ENCODE measurements around the gene PLET1. TPM values are rescaled to one million over a fixed set of nuclear protein-coding genes. Genes with fewer than 3 reads are reported as not detected.

PLET1 gene
- total RNA-seq, 2 experiments from 2014 or later: not detected

GRCh38 chr11:112231952-112232351, 28.7 kb downstream of the PLET1 start:
- CTCF ChIA-PET: interaction anchor here (1.0 to 4.5 kb wide), 3 partner anchors 11 to 48 kb away, joined by 3 to 25 read pairs (median 7); no protein-coding TSS in a partner anchor
- Mint-ChIP-seq H3K4me3 (no peak overlapping the region), H3K27me3 (ENCODE audit: low read depth) (no peaks in the 10 kb centered on the region), H3K27ac (no peak overlapping the region), H3K4me1 (ENCODE audit: low read depth) (peaks cover 16% of the 10 kb centered on the region), H3K9me3 (no peaks in the 10 kb centered on the region), H3K36me3 (ENCODE audit: low read depth) (peaks cover 48% of the 10 kb centered on the region)
- no peak for DNase-seq
- intact Hi-C loops (cut with micrococcal nuclease): no loop called here

GRCh38 chr11:112229746-112230433, 30.8 kb downstream of the PLET1 start:
- DNase-seq: no peak
- H3K4me3 Mint-ChIP-seq: no peak overlapping the region
- no peak overlapping the region for H3K27ac Mint-ChIP-seq
- H3K9me3 Mint-ChIP-seq: no peaks in the 10 kb centered on the region
- H3K27me3 Mint-ChIP-seq (ENCODE audit: low read depth): no peaks in the 10 kb centered on the region
- H3K4me1 Mint-ChIP-seq (ENCODE audit: low read depth): peaks cover 17% of the 10 kb centered on the region
- CTCF ChIA-PET: interaction anchor here (0.6 to 4.5 kb wide), 3 partner anchors 48 to 1667 kb away, joined by 4 to 25 read pairs (median 5); no protein-coding TSS in a partner anchor
- peaks cover 34% of the 10 kb centered on the region for H3K36me3 Mint-ChIP-seq (ENCODE audit: low read depth)
- intact Hi-C loops (cut with micrococcal nuclease): loop anchor here (5.0 kb wide), 2 partner anchors 463 to 1542 kb away; partner anchors contain the start of genes PPP2R1B and ZW10

- intact Hi-C loops (cut with micrococcal nuclease): loop anchor here (5.0 kb wide), 2 partner anchors 462 to 1543 kb away; partner anchors contain the start of genes PPP2R1B and ZW10
- peaks cover 31% of the 10 kb centered on the region for H3K36me3 Mint-ChIP-seq (ENCODE audit: low read depth)
- CTCF ChIA-PET: interaction anchor here (1.3 to 12.5 kb wide), 3 partner anchors 48 to 52 kb away, joined by 5 to 212 read pairs (median 25); no protein-coding TSS in a partner anchor
These were observed 31.5 kb downstream of the PLET1 start for GRCh38 chr11:112229159-112229558.

GRCh38 chr11:112228706-112229105, 32.0 kb downstream of the PLET1 start:
- intact Hi-C loops (cut with micrococcal nuclease): loop anchor here (5.0 kb wide), 2 partner anchors 461 to 1544 kb away; partner anchors contain the start of genes PPP2R1B and ZW10
- no peak overlapping the region for H3K4me3 Mint-ChIP-seq

More at GRCh38 chr11:112229159-112229558, 31.5 kb downstream of the PLET1 start:
- H3K27ac Mint-ChIP-seq: no peak overlapping the region
- no peak for DNase-seq
- H3K27me3 Mint-ChIP-seq (ENCODE audit: low read depth): no peaks in the 10 kb centered on the region
- H3K4me1 Mint-ChIP-seq (ENCODE audit: low read depth): peaks cover 17% of the 10 kb centered on the region
- no peaks in the 10 kb centered on the region for H3K9me3 Mint-ChIP-seq
- no peak overlapping the region for H3K4me3 Mint-ChIP-seq

GRCh38 chr11:112227471-112227870, 33.2 kb downstream of the PLET1 start:
- H3K36me3 Mint-ChIP-seq (ENCODE audit: low read depth): peaks cover 25% of the 10 kb centered on the region
- intact Hi-C loops (cut with micrococcal nuclease): loop anchor here (2.0 to 5.0 kb wide), 5 partner anchors 301 to 1545 kb away; partner anchors contain the start of genes ALG9, PPP2R1B and ZW10
- H3K4me1 Mint-ChIP-seq (ENCODE audit: low read depth): peaks cover 17% of the 10 kb centered on the region
- peak overlapping the region; percentile 88 for H3K4me3 Mint-ChIP-seq
- H3K27me3 Mint-ChIP-seq (ENCODE audit: low read depth): no peaks in the 10 kb centered on the region
- CTCF ChIA-PET: interaction anchor here (0.6 to 12.5 kb wide), 4 partner anchors 9 to 288 kb away, joined by 3 to 212 read pairs (median 4); no protein-coding TSS in a partner anchor
- peak overlapping the region; percentile 91 for H3K27ac Mint-ChIP-seq
- DNase-seq: peak; percentile 21
- H3K9me3 Mint-ChIP-seq: no peaks in the 10 kb centered on the region

More at GRCh38 chr11:112228706-112229105, 32.0 kb downstream of the PLET1 start:
- no peak overlapping the region for H3K27ac Mint-ChIP-seq
- no peaks in the 10 kb centered on the region for H3K9me3 Mint-ChIP-seq
- no peaks in the 10 kb centered on the region for H3K27me3 Mint-ChIP-seq (ENCODE audit: low read depth)
- H3K4me1 Mint-ChIP-seq (ENCODE audit: low read depth): peaks cover 17% of the 10 kb centered on the region
- DNase-seq: no peak
- CTCF ChIA-PET: interaction anchor here (12.5 kb wide), 1 partner anchor 52 kb away, joined by 212 read pairs; no protein-coding TSS in a partner anchor
- peaks cover 29% of the 10 kb centered on the region for H3K36me3 Mint-ChIP-seq (ENCODE audit: low read depth)

GRCh38 chr11:112226831-112227401, 33.7 kb downstream of the PLET1 start:
- CTCF ChIA-PET: interaction anchor here (0.6 to 12.5 kb wide), 5 partner anchors 9 to 288 kb away, joined by 3 to 212 read pairs (median 3); no protein-coding TSS in a partner anchor
- Mint-ChIP-seq H3K4me1 (ENCODE audit: low read depth) (peaks cover 17% of the 10 kb centered on the region), H3K27me3 (ENCODE audit: low read depth) (no peaks in the 10 kb centered on the region), H3K9me3 (no peaks in the 10 kb centered on the region), H3K27ac (peak overlapping the region; percentile 91), H3K36me3 (ENCODE audit: low read depth) (peaks cover 25% of the 10 kb centered on the region), H3K4me3 (peak overlapping the region; percentile 88)
- DNase-seq: no peak
- intact Hi-C loops (cut with micrococcal nuclease): loop anchor here (1.0 to 5.0 kb wide), 9 partner anchors 53 to 1545 kb away; partner anchors contain the start of genes ALG9, CFAP68, DLAT and FDXACB1

GRCh38 chr11:112226062-112226830, 34.4 kb downstream of the PLET1 start, which contains the start of gene PTS:
Gene PTS, plus strand, starts transcription at chr11:112226428. Its CDS starts 16 bp downstream, at chr11:112226444.
- intact Hi-C loops (cut with micrococcal nuclease): loop anchor here (1.0 to 5.0 kb wide), 9 partner anchors 54 to 1546 kb away; partner anchors contain the start of genes ALG9, CFAP68, DLAT and FDXACB1

GRCh38 chr11:112225753-112226061, 35.0 kb downstream of the PLET1 start:
- intact Hi-C loops (cut with micrococcal nuclease): loop anchor here (1.0 to 5.0 kb wide), 9 partner anchors 55 to 1547 kb away; partner anchors contain the start of genes ALG9, CFAP68, DLAT and FDXACB1
- DNase-seq: no peak
- H3K36me3 Mint-ChIP-seq (ENCODE audit: low read depth): peaks cover 25% of the 10 kb centered on the region
- H3K27ac Mint-ChIP-seq: peak overlapping the region; percentile 91
- CTCF ChIA-PET: interaction anchor here (12.5 kb wide), 1 partner anchor 55 kb away, joined by 212 read pairs; no protein-coding TSS in a partner anchor
- no peaks in the 10 kb centered on the region for H3K9me3 Mint-ChIP-seq
- H3K4me1 Mint-ChIP-seq (ENCODE audit: low read depth): peaks cover 17% of the 10 kb centered on the region
- no peaks in the 10 kb centered on the region for H3K27me3 Mint-ChIP-seq (ENCODE audit: low read depth)
- peak overlapping the region; percentile 88 for H3K4me3 Mint-ChIP-seq

More at GRCh38 chr11:112226062-112226830, 34.4 kb downstream of the PLET1 start, which contains the start of gene PTS:
- Mint-ChIP-seq H3K4me3 (peak within 1 kb of the TSS; percentile 88), H3K4me1 (ENCODE audit: low read depth) (peaks cover 17% of the 10 kb centered on the region), H3K27ac (peak within 1 kb of the TSS; percentile 91), H3K36me3 (ENCODE audit: low read depth) (peaks cover 25% of the 10 kb centered on the region), H3K27me3 (ENCODE audit: low read depth) (no peaks in the 10 kb centered on the region), H3K9me3 (no peaks in the 10 kb centered on the region)
- CTCF ChIA-PET: interaction anchor here (0.7 to 12.5 kb wide), 3 partner anchors 8 to 55 kb away, joined by 3 to 212 read pairs (median 5); no protein-coding TSS in a partner anchor
- DNase-seq: peak; percentile 86

GRCh38 chr11:112223754-112224532, 36.7 kb downstream of the PLET1 start:
- intact Hi-C loops (cut with micrococcal nuclease): no loop called here
- Mint-ChIP-seq H3K9me3 (no peaks in the 10 kb centered on the region), H3K27ac (no peak overlapping the region), H3K4me1 (ENCODE audit: low read depth) (peaks cover 17% of the 10 kb centered on the region), H3K36me3 (ENCODE audit: low read depth) (peaks cover 14% of the 10 kb centered on the region), H3K27me3 (ENCODE audit: low read depth) (no peaks in the 10 kb centered on the region), H3K4me3 (no peak overlapping the region)
- no peak for DNase-seq
- CTCF ChIA-PET: interaction anchor here (0.6 to 12.5 kb wide), 3 partner anchors 10 to 57 kb away, joined by 3 to 212 read pairs (median 3); no protein-coding TSS in a partner anchor

GRCh38 chr11:112223121-112223520, 37.5 kb downstream of the PLET1 start:
- Mint-ChIP-seq H3K36me3 (ENCODE audit: low read depth) (peaks cover 6% of the 10 kb centered on the region), H3K27me3 (ENCODE audit: low read depth) (no peaks in the 10 kb centered on the region), H3K27ac (no peak overlapping the region), H3K4me3 (no peak overlapping the region), H3K9me3 (no peaks in the 10 kb centered on the region), H3K4me1 (ENCODE audit: low read depth) (peaks cover 11% of the 10 kb centered on the region)
- CTCF ChIA-PET: interaction anchor here (1.0 to 12.5 kb wide), 3 partner anchors 9 to 58 kb away, joined by 3 to 212 read pairs (median 3); no protein-coding TSS in a partner anchor
- intact Hi-C loops (cut with micrococcal nuclease): no loop called here
- no peak for DNase-seq
